PC-3 (cell line): Measurements from ENCODE around the gene KRTAP12-2. TPM values are rescaled to one million over a fixed set of nuclear protein-coding genes. Genes with fewer than 3 reads are reported as not detected.
"Not testable (repeated sequence)": the region's sequence is repeated elsewhere in the genome, so short reads cannot be mapped to it uniquely, and the experiment has no call there.

Experiments
- ATAC-seq: fragments of 200-7000 bp; cut with Tn5 transposase; 2 replicates; pipeline ENCODE4 v1.9.1; 2020; ENCODE audit warnings: mild to moderate bottlenecking, moderate library complexity
- BruUV-seq: library from RNA; stranded (reverse); fragments of 400-500 nt; replicated peaks from 2 replicates; lab custom pipeline; 2021; lab: Mats Ljungman, UMichigan
- CTCF ChIA-PET: fragments of 300-600 bp; sonication (Branson Sonifier 250); formaldehyde crosslinking; loops from one replicate; lab custom pipeline; 2022; ENCODE audit warnings: antibody characterized with exemption; lab: Charles Lee
- POLR2A ChIA-PET: fragments of 300-600 bp; sonication (Branson Sonifier 250); formaldehyde crosslinking; loops from one replicate; lab custom pipeline; 2022; ENCODE audit warnings: antibody characterized with exemption; ENCODE audit not compliant: unreplicated experiment; lab: Charles Lee
- DNase-seq: peaks from one replicate; pipeline ENCODE4 v3.0.0-alpha.2; 2015
- H2AFZ ChIP-seq: fragments of 300-600 bp; sonication (generic); 2 replicates; pipeline ENCODE4 v1.6.0; 2016; ENCODE audit warnings: antibody characterized with exemption, low read length
- H3F3A ChIP-seq: fragments of 300-600 bp; sonication (generic); one replicate; pipeline ENCODE4 v1.6.0; 2017; ENCODE audit warnings: antibody characterized with exemption, low read length, control low read depth, mild to moderate bottlenecking; ENCODE audit not compliant: unreplicated experiment
- H3K27ac ChIP-seq: fragments of 300-600 bp; sonication (generic); 2 replicates; pipeline ENCODE4 v1.5.1; 2016; ENCODE audit warnings: mild to moderate bottlenecking, low read length
- H3K27me3 ChIP-seq: fragments of 300-600 bp; sonication (generic); 2 replicates; pipeline ENCODE4 v1.6.1; 2016; ENCODE audit warnings: low read length, mixed read lengths
- H3K36me3 ChIP-seq: fragments of 300-600 bp; sonication (generic); 2 replicates; pipeline ENCODE4 v1.6.1; 2016; ENCODE audit warnings: low read depth, mixed run types, low read length, mixed read lengths
- H3K4me1 ChIP-seq: fragments of 300-600 bp; sonication (generic); 2 replicates; pipeline ENCODE4 v1.5.1; 2016; ENCODE audit warnings: low read length; ENCODE audit not compliant: insufficient read depth
- H3K4me2 ChIP-seq: fragments of 300-600 bp; sonication (generic); 2 replicates; pipeline ENCODE4 v1.6.0; 2016; ENCODE audit warnings: low read length
- H3K4me3 ChIP-seq: fragments of 300-600 bp; sonication (generic); 2 replicates; pipeline ENCODE4 v1.5.1; 2016; ENCODE audit warnings: mild to moderate bottlenecking, low read length, mixed read lengths
- H3K79me2 ChIP-seq: fragments of 300-600 bp; sonication (generic); 2 replicates; pipeline ENCODE4 v1.6.1; 2017; ENCODE audit warnings: low read length, mixed read lengths
- H3K9ac ChIP-seq: fragments of 300-600 bp; sonication (generic); 2 replicates; pipeline ENCODE4 v1.6.0; 2016; ENCODE audit warnings: mild to moderate bottlenecking, low read length
- H3K9me2 ChIP-seq: fragments of 300-600 bp; sonication (generic); replicated peaks from 2 replicates; pipeline ENCODE4 v1.6.1; 2016; ENCODE audit warnings: mixed run types, low read length, mixed read lengths
- H3K9me3 ChIP-seq: fragments of 300-600 bp; sonication (generic); 2 replicates; pipeline ENCODE4 v1.6.1; 2016; ENCODE audit warnings: low read length, mixed read lengths
- H4K20me1 ChIP-seq: fragments of 300-600 bp; sonication (generic); 2 replicates; pipeline ENCODE4 v1.6.1; 2016; ENCODE audit warnings: low read length, mixed read lengths
- EZH2 ChIP-seq: fragments of 300-600 bp; sonication (generic); IDR thresholded peaks from one replicate; pipeline ENCODE4 v1.6.1; 2017; ENCODE audit warnings: antibody characterized with exemption, mild to moderate bottlenecking, low read length; ENCODE audit not compliant: unreplicated experiment
- EZH2phosphoT487 ChIP-seq: fragments of 300-600 bp; sonication (generic); IDR thresholded peaks from 2 replicates; pipeline ENCODE4 v1.6.1; 2018; ENCODE audit warnings: mild to moderate bottlenecking, antibody characterized with exemption, low read length, borderline replicate concordance
- intact Hi-C: fragments of 100-400 bp; cut with micrococcal nuclease; formaldehyde crosslinking; loops from 2 replicates; pipeline ENCODE4 v1.9.0; 2023
- total RNA-seq: library from RNA; depleted of rRNA; stranded (reverse); fragments of >200 nt; gene quantifications from 2 replicates; pipeline ENCODE4 v1.2.3, GENCODE V29; 2014
- TF ChIP-seq, protein P1 (sequence below): fragments of 300-600 bp; sonication (generic); conservative IDR thresholded peaks from 2 replicates; pipeline ENCODE4 v1.5.1; 2017; ENCODE audit warnings: antibody characterized with exemption, low read depth, mild to moderate bottlenecking, low read length

The KRTAP12-2 gene
- total RNA-seq, 1 experiment from 2014 or later: not detected

DNA sequence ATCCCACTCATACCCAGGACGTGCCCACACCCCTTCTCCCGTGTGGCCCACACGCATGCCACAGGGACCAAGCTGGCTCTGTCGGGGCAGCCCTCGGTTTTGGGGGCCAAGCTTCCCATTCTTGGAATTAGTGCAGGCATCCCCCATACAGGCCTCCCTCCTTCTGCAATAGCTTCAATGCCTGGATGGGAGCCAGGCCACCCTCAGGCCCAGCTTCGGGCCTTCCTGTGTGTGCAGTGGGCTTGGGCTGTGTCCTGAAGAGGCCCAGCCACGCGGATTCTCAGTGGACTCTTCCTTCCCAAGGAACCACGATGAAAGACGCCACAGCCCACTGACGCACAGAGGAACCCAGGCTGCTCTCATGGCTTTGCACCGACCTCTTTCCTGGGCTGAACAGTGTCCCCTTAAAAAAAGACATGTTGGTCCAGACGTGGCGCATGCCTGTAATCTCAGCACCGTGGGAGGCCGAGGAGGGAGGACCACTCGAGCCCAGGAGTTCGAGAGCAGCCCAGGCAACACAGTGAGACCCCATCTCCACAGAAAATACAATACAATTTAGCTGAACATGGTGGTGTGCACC, 17.1 kb downstream of the KRTAP12-2 start:
- no peak for DNase-seq
- H3K9me2 ChIP-seq: no peaks in the 10 kb centered on the region
- no peaks in the 10 kb centered on the region for H3F3A ChIP-seq
- ChIA-PET POLR2A (no interaction called here), CTCF (no interaction called here)
- TF ChIP-seq EZH2 (no peak), EZH2phosphoT487 (no peak)
- TF ChIP-seq, protein P1, sequence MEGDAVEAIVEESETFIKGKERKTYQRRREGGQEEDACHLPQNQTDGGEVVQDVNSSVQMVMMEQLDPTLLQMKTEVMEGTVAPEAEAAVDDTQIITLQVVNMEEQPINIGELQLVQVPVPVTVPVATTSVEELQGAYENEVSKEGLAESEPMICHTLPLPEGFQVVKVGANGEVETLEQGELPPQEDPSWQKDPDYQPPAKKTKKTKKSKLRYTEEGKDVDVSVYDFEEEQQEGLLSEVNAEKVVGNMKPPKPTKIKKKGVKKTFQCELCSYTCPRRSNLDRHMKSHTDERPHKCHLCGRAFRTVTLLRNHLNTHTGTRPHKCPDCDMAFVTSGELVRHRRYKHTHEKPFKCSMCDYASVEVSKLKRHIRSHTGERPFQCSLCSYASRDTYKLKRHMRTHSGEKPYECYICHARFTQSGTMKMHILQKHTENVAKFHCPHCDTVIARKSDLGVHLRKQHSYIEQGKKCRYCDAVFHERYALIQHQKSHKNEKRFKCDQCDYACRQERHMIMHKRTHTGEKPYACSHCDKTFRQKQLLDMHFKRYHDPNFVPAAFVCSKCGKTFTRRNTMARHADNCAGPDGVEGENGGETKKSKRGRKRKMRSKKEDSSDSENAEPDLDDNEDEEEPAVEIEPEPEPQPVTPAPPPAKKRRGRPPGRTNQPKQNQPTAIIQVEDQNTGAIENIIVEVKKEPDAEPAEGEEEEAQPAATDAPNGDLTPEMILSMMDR: no peak
- no peak overlapping the region for H2AFZ ChIP-seq
- no peaks in the 10 kb centered on the region for H3K79me2 ChIP-seq
- H3K4me3 ChIP-seq: no peak overlapping the region
- H3K9ac ChIP-seq: no peak overlapping the region
- no peaks in the 10 kb centered on the region for H3K27me3 ChIP-seq
- no peaks in the 10 kb centered on the region for H3K9me3 ChIP-seq
- H4K20me1 ChIP-seq: no peaks in the 10 kb centered on the region
- no TSS peak for BruUV-seq
- no peak overlapping the region for H3K4me2 ChIP-seq
- intact Hi-C loops: no loop called here
- H3K36me3 ChIP-seq: no peaks in the 10 kb centered on the region
- no peaks in the 10 kb centered on the region for H3K4me1 ChIP-seq
- H3K27ac ChIP-seq: no peak overlapping the region
- ATAC-seq: no peak

DNA sequence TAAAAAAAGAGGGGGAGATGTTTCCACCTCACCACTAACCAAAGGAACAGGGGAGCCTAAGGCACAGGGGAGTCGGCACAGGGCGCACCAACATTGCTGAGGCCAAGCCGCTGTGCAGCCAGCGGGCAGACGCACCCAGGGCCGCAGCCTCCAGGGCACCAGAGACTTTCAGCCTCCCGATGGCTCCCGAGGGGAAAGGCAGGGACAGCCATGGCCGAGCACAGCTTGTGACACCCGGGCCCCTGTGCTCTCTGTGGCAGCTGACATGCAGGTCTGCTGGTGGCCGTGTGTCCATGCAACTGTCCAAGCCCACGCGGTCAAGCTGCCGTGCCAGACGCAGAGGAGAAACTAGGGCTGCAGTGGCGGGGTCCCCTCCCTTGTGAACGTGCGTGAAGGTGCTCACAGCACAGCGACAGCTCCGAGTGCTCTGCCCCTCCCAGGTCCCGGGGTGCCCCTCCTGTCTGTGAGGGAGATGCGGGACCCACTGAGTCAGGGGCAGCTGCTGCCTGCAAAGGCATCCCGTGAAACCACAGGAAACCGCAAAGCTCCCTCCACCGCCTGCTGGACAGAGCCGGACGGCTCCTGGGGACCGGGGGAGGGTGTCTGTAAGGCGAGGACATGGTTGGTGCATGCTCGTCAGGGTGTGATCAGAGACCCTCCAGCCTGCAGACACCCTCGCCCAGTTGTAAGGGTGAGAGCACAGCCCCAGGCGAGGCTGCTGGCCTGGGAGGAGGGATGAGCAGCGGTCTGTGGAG, 18.0 kb downstream of the KRTAP12-2 start:
- H3K4me3 ChIP-seq: no peak overlapping the region
- H3K4me1 ChIP-seq: no peaks in the 10 kb centered on the region
- ChIA-PET CTCF (no interaction called here), POLR2A (no interaction called here)
- no peaks in the 10 kb centered on the region for H3F3A ChIP-seq
- no peak overlapping the region for H3K9ac ChIP-seq
- no peaks in the 10 kb centered on the region for H3K36me3 ChIP-seq
- ATAC-seq (no peak), DNase-seq (no peak)
- H3K9me3 ChIP-seq: no peaks in the 10 kb centered on the region
- no peaks in the 10 kb centered on the region for H3K27me3 ChIP-seq
- H3K27ac ChIP-seq: no peak overlapping the region
- no TSS peak for BruUV-seq
- no peaks in the 10 kb centered on the region for H3K9me2 ChIP-seq
- H2AFZ ChIP-seq: no peak overlapping the region
- H4K20me1 ChIP-seq: no peaks in the 10 kb centered on the region
- H3K79me2 ChIP-seq: no peaks in the 10 kb centered on the region
- TF ChIP-seq EZH2phosphoT487 (no peak), EZH2 (no peak)
- TF ChIP-seq, protein P1: no peak
- intact Hi-C loops: no loop called here
- no peak overlapping the region for H3K4me2 ChIP-seq

DNA sequence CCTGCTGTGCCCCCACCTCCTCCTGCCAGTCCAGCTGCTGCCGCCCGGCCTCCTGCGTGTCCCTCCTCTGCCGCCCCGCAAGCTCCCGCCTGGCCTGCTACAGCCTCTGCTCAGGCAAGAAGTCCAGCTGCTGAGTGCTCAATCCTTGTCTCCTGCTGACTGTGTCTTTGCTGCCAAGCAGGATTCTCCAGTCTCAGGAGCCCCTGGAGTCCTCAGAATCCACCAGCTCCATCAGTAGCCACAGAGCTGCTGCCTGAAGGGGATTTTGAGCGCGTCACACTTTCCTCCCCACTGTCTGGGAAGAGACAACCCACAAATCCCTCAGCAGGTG, 19.5 kb downstream of the KRTAP12-2 start:
- no peak overlapping the region for H3K27ac ChIP-seq
- no peaks in the 10 kb centered on the region for H4K20me1 ChIP-seq
- no peak overlapping the region for H2AFZ ChIP-seq
- no TSS peak for BruUV-seq
- no peaks in the 10 kb centered on the region for H3F3A ChIP-seq
- ChIA-PET POLR2A (no interaction called here), CTCF (no interaction called here)
- H3K27me3 ChIP-seq: no peaks in the 10 kb centered on the region
- H3K36me3 ChIP-seq: no peaks in the 10 kb centered on the region
- no peaks in the 10 kb centered on the region for H3K9me3 ChIP-seq
- no peaks in the 10 kb centered on the region for H3K4me1 ChIP-seq
- H3K9me2 ChIP-seq: no peaks in the 10 kb centered on the region
- H3K4me2 ChIP-seq: no peak overlapping the region
- no peak overlapping the region for H3K4me3 ChIP-seq
- DNase-seq (no peak), ATAC-seq (no peak)
- TF ChIP-seq EZH2phosphoT487: no peak
- TF ChIP-seq, protein P1: no peak
- TF ChIP-seq EZH2: no peak
- intact Hi-C loops: no loop called here
- no peak overlapping the region for H3K9ac ChIP-seq
- no peaks in the 10 kb centered on the region for H3K79me2 ChIP-seq

DNA sequence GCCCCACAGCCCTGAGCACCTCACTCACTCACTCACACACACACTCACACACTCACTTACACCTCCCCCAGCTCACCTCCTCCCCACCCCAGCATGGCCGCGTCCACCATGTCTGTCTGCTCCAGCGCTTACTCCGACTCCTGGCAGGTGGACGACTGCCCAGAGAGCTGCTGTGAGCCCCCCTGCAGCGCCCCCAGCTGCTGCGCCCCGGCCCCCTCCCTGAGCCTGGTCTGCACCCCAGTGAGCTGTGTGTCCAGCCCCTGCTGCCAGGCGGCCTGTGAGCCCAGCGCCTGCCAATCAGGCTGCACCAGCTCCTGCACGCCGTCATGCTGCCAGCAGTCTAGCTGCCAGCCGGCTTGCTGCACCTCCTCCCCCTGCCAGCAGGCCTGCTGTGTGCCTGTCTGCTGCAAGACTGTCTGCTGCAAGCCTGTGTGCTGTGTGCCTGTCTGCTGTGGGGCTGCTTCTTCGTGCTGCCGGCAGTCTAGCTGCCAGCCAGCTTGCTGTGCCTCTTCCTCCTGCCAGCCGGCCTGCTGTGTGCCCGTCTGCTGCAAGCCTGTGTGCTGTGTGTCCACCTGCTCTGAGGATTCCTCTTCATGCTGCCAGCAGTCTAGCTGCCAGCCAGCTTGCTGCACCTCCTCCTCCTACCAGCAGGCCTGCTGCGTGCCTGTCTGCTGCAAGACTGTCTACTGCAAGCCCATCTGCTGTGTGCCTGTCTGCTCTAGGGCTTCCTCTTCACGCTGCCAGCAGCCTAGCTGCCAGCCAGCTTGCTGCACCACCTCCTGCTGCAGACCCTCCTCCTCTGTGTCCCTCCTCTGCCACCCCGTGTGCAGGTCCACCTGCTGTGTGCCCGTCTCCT, 20.1 kb downstream of the KRTAP12-2 start, which contains the start of gene KRTAP10-11:
KRTAP10-11 (plus strand) TSS at position 49 of the 856 bp plus-strand sequence; CDS start at position 94, 45 bp downstream.
- H3K9me2 ChIP-seq, H3K4me1 ChIP-seq, ATAC-seq, H3K4me2 ChIP-seq, H3K9ac ChIP-seq, H3K4me3 ChIP-seq, H3K79me2 ChIP-seq, POLR2A ChIA-PET, DNase-seq, H3K27ac ChIP-seq, H3K9me3 ChIP-seq, CTCF ChIA-PET, H2AFZ ChIP-seq, H4K20me1 ChIP-seq, H3F3A ChIP-seq, H3K36me3 ChIP-seq, BruUV-seq, intact Hi-C loops, H3K27me3 ChIP-seq: not testable (repeated sequence)
